ENCODE results near the gene DLG2. TPM values are rescaled to one million over a fixed set of nuclear protein-coding genes. Genes with fewer than 3 reads are reported as not detected.

DLG2 gene
- total RNA-seq, 1 donor from 2014 or later, result 0.17 TPM

DNA sequence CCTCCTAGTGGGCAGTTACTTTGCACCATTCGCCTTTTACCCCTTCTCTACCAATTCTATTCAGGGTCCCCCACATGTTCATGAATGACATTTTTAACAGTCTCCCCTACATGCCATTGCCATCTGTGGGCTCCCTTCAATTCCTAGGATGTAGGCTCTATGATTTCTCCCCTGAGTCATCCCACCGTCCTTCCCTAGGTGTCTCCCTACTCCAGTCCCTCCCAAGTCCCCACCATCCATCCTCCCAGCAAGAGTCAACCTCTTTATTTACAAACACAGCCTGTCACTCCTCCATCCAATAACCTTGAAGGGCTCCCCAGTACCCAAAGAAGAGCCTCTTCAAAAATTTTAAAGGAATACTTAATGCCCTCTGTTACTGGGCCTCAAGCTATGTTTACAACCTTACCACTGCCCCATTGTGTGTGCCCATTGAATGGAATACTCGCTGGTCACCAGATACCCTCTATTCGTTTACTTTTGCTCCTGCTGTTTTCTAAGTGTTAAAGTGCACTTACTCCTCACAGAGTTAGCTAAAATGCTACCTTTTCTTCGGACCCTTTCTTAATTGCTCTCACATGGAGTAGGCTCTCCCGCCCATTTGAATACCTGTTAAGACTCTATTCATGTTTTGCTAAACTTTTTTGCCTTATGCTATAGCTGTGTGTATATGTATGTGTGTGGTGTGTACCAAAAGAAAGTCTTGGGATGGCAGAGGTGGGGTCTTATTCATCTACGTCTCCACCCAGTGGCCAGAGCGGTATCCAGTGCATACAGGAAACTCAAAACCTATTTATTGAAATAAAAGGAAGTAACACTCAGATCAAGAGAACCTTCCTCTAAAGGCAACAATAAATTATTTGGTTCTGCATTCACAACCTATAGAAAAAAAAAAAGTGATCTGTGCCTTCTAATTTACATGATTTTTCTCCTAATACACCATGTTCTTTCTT is 2105.2 kb downstream of the DLG2 start:
- TF ChIP-seq, protein P1, sequence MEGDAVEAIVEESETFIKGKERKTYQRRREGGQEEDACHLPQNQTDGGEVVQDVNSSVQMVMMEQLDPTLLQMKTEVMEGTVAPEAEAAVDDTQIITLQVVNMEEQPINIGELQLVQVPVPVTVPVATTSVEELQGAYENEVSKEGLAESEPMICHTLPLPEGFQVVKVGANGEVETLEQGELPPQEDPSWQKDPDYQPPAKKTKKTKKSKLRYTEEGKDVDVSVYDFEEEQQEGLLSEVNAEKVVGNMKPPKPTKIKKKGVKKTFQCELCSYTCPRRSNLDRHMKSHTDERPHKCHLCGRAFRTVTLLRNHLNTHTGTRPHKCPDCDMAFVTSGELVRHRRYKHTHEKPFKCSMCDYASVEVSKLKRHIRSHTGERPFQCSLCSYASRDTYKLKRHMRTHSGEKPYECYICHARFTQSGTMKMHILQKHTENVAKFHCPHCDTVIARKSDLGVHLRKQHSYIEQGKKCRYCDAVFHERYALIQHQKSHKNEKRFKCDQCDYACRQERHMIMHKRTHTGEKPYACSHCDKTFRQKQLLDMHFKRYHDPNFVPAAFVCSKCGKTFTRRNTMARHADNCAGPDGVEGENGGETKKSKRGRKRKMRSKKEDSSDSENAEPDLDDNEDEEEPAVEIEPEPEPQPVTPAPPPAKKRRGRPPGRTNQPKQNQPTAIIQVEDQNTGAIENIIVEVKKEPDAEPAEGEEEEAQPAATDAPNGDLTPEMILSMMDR (conservative IDR thresholded peaks at IDR 0.05; ENCODE audit: low read depth, low read length), result peak; percentile 60
- no peak for DNase-seq (ENCODE audit: low read depth)

DNA sequence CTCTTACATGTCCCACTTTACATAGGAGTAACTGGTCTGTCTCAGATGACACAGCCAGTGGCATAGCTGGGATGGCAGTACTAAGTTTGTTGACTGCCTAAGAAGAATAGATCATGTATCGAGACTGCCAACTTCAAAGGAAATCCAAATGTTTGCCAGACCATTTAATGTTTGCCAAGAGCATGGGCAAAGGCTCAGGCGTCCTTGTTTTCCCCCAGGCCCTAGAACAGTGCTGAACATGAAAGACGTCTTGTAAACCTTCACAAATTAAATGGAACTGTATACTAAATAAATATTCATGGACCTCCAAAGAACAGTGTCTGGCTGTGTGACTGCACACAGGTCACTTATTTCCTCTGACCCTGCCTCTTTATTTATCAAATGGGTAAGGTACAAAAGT is 2106.3 kb downstream of the DLG2 start:
- H3K4me3 ChIP-seq (ENCODE audit: low read depth, low read length), result no peak overlapping the region
- TF ChIP-seq, protein P1 (conservative IDR thresholded peaks at IDR 0.05; ENCODE audit: low read depth, low read length), result no peak
- DNase-seq (ENCODE audit: low read depth), result no peak

More for the DNA sequence above, 2105.2 kb downstream of the DLG2 start:
- H3K4me3 ChIP-seq (ENCODE audit: low read depth, low read length), result no peak overlapping the region

DNA sequence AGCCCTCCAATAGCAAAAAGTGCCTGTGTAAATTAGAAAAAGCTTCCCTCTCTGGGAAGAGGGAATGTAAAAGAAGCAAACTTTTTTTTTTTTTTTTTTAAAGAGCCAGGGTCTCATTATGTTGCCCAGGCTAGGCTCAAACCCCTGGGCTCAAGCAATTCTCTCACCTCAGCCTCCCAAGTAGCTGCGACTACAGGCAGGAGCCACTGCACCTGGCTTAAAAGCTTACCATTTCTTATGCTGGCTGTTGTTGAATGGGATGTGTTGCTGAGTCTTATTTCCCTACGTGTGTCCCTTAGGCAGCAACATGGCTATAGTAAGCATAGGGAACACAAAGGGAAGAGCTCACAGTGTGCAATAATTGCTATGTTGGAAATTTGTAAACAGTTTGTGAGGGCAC is 2115.5 kb downstream of the DLG2 start:
- no peak for DNase-seq (ENCODE audit: low read depth)
- H3K4me3 ChIP-seq (ENCODE audit: low read depth, low read length), result no peak overlapping the region
- TF ChIP-seq, protein P1 (conservative IDR thresholded peaks at IDR 0.05; ENCODE audit: low read depth, low read length), result no peak

DNA sequence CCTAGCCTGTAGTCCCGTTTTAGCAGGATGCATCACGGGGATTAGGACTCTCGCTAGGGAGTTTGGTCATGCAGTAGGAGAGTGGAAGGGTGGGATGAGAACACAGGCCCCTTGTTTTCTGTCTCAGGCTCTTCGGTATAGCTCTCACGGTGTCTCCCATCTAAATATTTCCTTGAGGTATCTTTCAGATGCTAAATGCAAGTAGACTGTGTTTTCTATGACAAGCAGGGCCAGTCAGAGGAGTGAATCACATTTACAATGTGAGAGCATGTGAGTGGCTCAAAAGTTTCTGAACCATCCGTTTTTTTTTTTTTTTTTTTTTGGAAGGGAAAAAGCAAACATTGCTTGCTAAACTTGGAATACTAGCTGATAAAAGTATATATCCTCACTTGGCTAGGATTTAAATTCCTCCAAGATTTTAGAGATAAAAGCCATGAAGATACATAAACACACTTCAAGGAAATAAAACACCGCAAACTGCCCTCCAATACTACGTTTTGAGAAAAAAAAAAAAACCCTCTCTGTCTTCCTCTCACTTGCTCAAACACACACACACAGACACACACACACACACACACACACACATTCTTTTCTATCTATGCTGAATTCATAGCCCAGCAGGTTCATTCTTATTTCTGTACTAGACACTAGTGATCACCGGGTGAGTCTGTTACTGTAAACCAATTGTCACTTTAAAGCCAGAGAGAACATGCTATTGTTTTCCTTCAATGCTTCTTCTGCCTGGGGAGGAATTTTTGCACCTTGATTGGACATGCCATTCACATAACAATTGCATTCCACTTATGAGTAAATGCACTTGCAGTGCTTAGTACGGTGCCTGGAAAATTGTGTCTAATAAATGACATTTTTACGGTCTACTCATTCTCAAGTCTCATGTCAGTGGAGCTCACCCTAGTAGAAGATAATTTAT is 2116.3 kb downstream of the DLG2 start:
- H3K4me3 ChIP-seq (ENCODE audit: low read depth, low read length), result no peak overlapping the region
- DNase-seq (ENCODE audit: low read depth), result no peak
- TF ChIP-seq, protein P1 (conservative IDR thresholded peaks at IDR 0.05; ENCODE audit: low read depth, low read length), result no peak

DNA sequence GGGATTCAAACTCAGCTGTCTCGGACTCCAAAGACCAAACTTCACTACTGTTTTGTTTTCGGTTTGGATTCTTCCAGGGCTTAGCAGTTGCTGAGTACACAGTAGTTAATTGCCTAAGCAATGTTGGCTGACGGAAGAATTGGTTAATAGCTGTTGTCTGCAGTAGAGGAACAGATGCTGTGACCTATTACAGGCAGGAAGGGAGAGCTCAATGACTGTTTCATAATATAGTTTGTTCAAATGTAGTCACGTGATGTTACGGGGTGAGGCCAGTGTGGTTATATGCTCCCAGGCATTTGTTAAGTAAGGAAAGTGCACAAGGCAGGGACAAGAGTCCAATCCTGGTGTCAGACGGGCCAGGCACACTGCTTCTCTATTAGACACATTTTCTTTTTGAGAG is 2118.3 kb downstream of the DLG2 start:
- no peak overlapping the region for H3K4me3 ChIP-seq (ENCODE audit: low read depth, low read length)
- TF ChIP-seq, protein P1 (conservative IDR thresholded peaks at IDR 0.05; ENCODE audit: low read depth, low read length), result no peak
- DNase-seq (ENCODE audit: low read depth), result no peak

DNA sequence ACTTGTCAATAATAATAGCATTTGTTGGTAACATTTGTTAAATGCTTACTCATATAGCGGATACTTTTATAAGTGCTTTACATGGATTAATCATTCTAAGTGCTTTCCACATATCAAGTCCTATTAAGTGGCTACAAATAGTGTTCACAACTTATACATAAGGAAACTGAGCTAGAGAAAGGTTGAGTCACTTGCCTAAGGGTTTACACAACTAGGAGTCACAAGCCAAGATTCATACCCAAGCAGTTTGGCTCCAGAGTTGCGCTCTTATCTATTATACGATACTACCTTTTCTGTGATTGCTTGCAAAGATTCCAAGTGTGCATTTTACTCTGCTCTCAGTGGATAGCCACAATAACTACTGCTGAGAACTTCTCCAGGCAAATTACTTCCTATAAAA is 2125.1 kb downstream of the DLG2 start:
- DNase-seq (ENCODE audit: low read depth), result no peak
- TF ChIP-seq, protein P1 (conservative IDR thresholded peaks at IDR 0.05; ENCODE audit: low read depth, low read length), result no peak
- H3K4me3 ChIP-seq (ENCODE audit: low read depth, low read length), result no peak overlapping the region

Measured in epithelial cell of proximal tubule (primary cell).